GM21737 (cell line): ENCODE measurements around the gene CHKA.

Experiments used
- ATAC-seq: cut with Tn5 transposase; IDR thresholded peaks from one replicate; pipeline ENCODE4 v1.9.1; 2021; ENCODE audit warnings: mild to moderate bottlenecking, moderate library complexity; ENCODE audit not compliant: unreplicated experiment

CHKA gene

DNA sequence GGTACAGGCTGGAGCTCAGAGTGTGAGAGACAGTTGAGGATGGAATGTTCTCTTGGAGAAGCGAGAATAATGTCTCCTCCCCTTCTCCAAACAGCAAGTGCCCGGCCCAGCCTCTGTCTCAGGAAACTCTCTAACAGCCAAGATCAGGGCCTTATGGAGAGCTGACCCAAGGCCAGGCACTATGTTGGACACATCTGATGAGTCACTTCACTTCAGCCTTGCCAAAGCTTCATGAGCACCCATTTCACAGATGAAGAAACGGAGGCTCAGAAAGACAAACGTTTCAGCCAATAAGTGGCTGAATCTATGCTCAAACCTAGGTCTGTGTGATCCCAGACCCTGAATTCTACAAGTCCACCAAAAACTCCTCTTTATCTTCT lies 22.1 kb upstream of the CHKA start:
- no peak for ATAC-seq

DNA sequence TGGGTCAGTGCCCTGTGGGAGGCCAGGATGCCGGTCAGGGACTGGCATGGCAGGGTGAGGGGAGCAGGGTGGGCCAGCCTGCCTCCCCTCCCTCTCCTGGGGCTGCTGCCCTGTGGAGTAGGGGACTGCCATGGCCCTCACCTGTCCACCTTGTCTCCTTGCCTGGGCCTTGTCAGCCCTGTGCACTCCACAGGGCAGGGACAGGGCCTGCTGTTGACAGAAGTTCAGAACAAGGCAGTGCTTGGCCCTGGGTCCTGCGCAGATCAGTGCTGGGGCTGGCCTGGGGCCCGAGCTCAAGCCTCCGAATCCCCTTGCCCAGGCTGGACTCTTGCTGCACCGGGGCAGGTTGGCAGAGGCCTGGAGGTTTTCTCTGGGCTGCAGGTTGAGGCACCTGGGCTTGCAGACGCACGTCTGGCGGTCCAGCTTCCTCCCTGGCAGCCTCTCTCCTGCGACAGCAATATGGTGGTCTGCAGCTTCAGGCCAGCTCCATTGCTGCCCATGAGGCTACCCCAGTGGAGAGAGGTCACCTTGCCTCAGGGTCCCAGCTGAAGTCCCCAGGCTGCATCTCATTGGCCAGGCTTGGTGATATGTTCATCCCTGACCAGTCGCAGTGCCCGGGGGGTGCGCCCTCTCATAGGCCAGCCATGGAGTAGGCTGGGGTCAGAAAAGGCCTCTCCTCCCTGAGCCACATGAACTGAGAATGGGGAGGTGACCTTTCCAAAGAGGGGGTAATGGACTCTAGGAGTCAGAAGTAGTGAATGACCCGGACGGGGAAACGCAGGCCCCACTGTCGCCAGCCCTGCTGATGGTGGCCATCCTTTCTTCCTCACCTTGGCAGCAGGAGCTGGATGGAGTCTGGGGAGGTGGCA lies 21.5 kb upstream of the CHKA start:
- no peak for ATAC-seq

DNA sequence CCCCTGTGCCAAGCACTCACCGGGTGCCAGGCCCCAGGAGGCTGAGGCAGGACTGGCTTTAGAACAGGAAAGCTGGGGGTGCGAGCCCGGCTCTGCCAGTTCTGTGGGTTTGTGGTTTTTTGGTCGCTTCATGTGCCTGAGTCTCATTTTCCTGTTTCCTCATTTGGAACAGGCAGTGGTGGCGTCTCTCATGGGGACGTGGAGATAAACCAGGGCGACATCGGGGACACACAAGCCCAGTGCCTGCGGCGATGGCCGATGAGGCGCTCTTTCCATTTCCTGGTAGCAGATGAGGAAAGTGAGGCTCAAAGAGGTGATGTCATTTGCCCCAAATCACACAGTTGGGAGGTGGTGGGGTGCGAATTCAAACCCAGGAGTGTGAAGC lies 20.8 kb upstream of the CHKA start:
- no peak for ATAC-seq

DNA sequence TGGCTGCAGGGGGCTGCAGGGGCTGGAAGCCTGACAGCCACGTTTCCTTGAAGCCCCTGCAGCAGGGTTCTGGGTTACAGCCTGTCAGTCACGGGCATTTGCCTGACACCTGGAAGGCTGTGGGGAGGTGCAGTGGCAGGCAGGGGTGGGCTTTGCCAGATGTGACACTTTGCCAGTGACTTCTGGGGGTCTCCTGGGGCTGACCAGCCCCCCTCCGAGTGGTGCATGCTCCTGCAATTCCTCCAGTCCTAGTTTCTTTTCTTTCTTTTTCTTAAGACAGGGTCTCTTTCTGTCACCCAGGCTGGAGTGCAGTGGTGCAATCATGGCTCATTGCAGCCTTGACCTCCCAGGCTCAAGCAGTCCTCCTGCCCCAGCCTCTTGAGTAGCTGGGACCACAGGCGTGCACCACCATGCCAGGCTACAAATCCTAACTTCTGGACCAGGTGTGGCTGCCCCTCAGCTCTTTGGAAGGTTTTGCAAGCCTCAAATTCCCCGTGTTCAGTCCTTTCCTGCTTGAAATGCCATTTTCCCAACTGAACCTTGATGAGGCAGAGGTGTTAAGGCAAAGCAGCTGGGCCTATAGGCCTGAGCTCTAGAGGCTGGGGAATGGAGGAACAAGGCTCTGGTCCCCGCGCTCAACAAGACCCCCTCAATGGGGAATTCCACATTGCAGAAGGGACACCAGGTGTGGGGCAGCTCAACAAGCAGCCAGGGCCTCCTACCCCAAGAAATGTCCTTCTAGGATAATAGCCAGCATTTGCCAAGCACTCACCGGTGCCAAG lies 20.2 kb upstream of the CHKA start:
- ATAC-seq = no peak

DNA sequence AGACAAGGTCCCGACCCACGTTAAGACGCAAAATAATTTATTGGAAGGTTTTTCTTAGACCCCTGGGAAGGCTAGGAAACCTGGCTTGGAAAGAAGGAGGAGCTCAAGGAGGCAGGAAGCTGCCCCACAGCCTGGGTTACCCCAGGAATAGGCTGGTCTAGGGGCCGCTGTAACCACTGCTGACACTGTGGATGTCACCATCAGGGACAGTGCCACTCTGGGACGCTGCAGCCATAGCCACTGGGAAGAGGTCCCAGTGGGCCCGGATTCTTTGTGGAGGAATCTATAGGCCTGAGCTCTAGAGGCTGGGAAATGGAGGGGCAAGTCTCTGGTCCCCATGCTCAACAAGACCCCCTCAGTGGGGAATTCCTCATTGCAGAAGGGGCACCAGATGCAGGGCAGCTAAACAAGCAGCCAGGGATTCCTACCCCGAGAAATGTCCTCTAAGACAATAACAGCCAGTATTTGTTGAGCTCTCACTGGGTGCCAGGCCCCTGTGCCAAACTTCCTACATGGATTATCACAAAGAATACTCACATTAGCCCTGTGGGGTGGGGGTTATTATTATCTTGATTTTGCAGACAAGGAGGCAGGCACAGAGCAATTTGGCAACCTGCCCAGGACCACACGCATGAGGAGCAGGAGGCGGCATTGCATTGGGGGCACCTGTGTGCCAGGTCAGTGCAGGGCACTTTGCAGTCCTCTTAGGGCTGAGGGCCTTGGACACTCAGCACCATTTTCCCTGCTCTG lies 19.5 kb upstream of the CHKA start:
- ATAC-seq = no peak

DNA sequence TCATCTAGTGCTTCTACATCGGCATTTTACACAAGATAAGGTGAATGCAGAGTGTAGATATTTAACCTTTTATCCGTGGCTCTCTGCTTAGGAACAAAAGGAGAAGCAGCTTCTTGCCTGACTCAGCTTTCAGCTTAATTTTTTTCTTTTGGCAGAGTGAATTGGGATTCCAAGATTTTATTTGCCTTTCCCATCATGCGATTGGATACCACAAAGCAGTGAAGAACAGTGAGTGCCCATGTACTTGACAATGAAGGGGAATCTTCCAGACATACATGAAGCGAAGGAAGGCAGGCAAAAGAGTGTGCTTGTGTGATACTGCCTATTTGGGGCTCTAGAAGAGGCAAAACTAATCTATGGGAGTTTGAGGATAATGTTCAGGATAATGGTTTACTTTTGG lies 17.0 kb upstream of the CHKA start:
- ATAC-seq = no peak

DNA sequence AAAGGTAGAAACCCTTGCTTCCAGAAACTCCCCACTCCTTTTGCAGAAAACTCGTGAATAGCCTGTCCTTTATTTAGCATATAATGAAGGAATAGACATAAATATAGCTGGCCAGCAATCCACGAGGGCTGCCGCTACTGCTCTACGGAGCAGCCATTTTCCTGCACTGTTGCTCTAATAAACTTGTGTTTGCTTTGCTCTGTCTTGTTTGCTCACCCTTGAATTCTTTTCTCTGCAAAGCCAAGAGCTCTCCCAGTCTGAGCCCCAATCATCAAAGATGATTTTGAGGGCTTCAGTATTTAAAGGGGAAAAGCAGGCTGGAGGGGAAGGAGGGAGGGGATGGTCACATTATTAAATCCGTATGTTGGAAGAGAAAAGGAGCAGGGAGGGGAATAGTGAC lies 16.6 kb upstream of the CHKA start:
- ATAC-seq = no peak

DNA sequence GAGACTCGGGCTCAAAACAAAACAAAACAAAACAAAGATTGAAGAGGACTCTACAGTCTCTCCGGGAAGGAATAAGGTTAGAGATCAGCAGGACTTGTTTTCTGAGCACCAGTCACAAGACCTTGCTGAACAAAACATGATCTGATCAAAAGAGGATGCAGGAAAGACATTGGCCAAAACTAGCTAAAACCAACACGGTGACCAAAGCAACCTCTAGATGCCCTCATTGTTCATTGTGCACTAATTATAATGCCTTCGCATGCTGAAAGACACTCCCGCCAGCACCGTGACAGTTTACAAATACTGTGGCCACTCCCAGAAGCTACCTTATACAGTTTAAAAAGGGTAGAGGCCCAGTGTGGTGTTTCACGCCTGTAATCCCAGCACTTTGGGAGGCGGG lies 15.7 kb upstream of the CHKA start:
- no peak for ATAC-seq

DNA sequence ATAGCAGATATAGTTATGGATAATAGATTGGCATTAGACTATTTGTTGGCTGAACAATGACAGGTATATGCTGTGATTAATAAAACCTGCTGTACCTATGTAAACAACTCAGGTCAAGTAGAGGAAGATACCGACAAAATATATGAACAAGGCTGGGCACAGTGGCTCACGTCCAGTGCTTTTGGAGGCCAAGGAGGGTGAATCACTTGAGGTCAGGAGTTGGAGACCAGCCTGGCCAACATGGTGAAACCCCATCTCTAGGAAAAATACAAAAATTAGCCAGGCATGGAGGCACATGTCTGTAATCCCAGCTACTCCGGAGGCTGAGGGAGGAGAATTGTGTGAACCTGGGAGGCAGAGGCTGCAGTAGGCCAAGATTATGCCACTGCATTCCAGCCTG lies 14.0 kb upstream of the CHKA start:
- ATAC-seq = no peak

DNA sequence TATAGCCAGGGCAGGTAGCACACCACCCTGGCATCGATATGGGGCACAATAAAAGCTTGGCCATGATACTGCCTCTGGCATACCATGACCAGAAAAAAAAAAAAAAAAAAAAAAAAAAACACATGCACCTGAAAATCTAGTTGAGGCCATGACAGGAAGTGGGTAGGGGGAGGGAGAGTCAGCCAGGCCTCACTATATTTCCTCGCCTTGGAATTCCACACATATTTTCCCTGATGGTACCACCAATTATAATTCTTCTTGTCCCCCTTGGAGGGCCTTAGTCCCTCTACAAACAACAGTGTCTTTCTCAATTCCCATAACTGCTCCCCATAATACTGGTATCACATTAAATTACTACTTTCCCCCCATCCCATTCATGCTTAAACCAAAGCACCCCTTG lies 12.6 kb upstream of the CHKA start:
- no peak for ATAC-seq

DNA sequence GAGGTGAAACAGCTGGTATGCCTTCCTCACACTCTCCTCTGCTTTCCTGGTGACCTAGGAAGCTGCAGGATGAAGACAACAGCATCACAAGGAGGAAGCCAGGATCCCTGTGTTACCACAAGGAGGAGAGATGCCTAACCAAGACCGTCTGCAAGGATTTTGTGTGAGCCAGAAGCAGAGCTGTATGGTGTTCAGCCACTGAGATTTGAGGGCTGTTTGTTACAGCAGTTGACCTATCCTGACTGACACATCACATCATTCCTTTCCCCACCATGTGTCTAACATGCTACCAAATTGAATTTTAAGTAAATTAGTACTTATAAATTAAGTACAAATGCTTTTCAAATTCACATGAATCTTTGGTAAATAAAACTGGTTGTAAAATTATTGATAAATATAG lies 8.9 kb upstream of the CHKA start:
- ATAC-seq = no peak

DNA sequence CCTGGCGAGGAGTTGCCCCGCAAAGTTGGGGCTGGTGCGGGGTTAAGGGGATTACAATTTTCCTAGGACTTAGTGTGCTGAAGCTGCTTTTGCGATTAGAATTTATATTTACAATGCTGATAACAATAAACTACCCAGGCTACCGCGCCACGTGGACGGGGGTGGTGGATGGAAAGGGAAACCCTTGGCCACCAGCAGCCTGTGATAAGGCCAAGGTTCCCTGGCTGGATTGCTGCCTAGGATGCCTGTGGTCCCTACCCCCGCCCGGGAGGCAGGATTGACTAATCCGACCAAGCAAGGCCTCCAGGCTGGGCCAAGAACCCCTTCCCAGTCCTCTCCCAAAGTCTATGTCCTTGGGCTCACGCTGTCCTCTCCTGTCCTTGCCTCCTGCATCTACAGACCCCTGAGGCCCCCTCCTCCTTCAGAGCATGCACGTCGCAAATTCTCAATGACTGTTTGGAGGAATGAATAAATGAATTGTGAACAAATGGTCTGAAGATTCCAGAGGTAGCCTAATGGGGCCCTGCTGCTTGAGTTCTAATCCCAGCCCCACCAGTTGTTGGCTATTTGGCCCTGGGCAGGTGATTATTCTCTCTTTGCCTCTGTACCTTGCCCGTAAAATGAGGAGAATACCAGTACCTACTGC lies 7.6 kb upstream of the CHKA start:
- no peak for ATAC-seq

DNA sequence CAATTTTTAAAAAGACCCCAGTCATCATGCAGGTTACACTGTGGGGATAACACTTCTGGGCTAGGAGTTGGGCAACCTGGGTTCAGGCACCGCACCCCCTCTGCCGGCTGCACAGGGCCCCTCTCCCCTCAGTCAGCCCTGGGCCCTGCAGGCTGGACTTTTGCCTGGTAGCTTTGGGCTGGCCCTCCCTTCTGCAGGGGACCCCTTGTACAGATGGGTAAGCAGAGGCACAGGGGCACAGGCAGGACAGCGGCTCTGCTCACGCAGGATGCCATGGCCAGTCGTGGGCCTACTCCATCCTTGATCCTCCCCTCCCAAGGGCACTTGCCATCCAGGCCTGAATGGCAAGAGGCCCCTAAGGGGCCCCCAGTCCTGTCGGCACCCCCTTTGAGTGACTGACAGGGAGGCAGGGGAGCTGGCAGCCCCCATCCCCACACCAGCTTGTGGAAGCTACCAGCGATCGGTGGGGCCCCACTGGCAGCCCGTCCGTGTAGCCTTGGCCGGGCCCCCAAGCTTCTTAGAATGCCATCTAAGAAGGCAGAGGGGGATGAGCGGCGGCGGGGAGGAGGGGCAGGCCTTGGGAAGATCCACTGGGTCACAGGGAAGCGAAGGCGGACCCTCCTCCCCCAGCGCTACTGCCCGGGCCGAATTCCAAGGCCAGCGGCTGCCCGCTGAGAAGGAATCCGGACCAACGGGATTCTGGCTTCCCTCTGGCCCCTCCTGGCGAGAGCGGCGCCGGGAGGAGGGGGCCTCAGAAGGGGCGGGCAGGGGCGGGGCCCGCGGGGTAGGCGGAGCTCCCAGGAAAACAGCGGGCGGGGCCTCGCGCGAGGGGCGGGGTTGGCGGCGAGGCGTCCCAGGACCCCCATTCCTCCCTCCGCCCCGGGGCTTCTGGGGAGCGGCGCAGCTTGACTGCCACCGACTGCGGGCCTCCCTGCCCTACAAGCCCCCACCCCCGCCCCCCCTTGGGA lies 6.8 kb upstream of the CHKA start:
- ATAC-seq = no peak

DNA sequence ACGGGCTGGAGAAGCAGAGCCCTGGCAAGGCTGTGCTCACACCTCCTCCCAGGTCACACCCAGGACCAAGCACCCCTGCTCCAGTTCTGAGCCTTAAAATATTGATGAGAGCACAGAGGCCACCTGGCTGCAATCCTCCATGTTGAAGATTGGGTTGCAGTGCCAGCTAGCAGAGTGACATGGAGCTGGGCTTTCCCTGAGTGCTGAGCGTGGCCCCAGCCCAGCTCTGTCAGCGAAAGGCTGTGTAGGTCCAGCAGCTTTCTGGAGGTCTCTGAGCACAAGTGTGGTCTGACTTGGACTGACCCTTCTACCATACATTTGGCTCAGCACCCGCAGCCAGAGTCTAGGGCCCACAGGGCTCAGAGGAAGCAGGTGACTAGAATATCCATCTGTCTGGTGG lies 4.0 kb upstream of the CHKA start:
- no peak for ATAC-seq

DNA sequence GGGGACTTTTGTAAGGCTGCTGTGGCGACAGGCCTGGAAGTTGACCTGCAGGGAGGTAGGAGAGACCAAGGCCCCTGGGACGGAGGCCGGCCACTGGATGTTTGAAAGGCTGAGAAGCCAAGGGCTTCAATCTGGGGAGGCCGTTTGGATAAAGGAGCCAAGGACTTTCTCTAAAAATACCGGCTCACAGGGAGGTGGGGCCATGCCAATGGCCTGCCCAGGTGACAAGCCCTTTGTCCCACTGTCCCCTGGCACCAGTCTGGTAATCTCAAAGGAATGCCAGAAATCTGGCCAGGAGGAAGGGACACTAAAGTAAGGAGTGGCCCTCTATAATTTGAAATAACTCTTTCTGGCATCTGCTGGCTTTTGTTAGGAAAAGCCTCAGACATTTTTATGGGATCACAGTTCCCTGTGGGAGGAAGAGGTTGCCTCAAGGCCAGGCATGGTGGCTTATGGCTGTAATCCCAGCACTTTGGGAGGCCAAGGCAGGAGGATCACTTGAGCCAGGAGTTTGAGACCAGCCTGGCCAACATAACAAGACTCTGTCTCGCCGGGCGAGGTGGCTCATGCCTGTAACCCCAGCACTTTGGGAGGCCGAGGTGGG lies 1.9 kb upstream of the CHKA start:
- ATAC-seq = no peak

DNA sequence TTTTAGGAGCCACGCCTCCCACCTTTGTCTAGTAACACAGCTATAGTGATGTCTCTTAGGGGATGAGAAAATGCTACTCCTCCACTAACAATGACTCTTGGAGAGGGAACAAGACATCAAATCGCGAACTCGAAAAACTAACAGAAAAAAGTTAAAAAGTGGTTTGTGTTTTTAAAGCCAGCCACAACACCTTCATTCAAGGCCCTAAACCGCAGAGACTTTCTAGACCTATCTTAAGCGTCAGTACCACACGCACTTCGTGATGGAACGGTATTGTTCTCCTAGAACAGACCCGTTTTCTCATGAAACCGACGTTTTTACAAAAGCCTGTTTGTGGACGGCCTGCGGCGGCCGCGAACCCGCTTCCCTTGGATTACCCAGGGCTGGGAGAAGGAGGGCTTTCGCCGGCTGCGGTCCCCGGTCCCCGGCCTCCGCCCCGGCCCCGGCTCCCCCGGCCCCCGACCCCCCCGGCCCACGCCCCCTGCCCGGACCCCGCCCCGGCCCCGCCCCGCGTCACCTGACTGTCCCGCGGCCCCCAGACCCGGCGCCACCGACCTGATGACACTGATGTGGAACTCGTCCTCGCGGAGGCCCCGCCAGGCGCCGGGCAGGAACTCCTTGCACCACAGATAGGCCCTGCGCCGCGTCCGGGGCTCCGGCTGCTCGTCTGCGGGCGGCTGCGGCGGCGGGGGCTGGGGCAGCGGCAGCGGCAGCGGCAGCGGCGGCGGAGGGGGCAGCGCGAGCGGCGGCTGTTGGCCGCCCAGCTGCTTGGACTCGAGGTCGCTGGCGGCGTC lies 718 bp downstream of the CHKA start:
- peak; percentile 6 for ATAC-seq

DNA sequence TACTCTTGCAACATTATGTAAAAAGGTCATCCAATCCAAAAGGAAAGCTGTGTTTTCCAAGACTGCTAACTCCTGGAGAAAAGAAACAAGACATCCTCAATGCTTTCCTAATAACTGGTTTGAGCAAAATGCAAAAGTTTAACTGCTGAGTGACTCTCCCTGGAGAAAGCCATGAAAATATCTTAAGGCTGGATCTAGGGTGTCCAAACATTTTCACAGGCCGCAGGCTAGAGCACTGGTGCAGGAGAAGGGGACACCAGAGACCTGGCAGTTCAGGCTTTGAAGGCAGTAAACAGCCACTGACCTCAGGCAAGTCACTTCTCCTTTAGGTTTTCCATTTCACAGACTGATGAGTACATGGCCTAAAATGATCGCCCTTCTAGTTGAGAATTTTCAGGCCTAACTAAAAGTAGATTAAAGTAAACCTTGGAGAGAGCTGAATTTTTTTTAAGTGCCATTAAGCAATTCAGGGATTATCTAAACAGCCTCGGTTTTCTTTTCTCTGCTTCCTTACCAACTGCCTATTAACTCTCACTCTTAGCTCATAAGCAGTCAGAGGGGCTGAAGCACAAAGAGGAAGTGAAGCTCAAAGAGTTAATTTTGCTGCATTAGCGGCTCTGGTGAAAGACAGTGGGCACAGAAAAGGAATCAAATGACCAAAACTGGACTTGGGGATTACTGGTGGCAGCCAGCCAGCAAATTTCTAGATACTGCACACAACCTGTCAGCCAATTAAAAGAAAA lies 2.3 kb downstream of the CHKA start:
- no peak for ATAC-seq

DNA sequence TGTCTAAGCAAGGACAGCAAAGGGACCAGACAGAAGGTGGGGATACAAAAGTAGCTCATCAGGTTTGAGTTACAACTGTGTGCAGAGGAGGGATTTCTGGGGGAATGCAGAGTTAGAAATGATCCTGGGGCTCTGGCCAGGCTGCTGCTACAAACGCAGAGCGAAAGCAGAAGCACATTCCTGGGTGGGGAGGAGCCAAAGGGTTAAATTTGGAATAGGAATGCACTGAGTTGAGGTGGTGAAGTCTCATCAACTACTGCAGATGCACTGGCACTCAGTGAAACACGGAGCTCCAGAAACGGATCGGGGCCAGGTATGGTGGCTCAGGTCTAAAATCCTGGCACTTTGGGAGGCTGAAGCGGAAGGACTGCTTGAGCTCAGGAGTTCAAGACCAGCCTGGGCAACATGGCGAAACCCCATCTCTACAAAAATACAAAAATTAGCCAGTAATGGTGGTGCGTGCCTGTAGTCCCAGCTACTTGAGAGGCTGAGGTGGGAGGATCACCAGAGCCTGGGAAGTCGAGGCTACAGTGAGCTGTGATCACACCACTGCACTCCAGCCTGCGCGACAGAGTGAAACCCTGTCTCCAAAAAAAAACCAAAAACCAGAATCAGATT lies 3.2 kb downstream of the CHKA start:
- no peak for ATAC-seq
